C4-2B (cell line): ENCODE results near the gene DCUN1D5.

Source experiments
- CTCF ChIP-seq: fragments of 450-650 bp; conservative IDR thresholded peaks from 2 replicates; pipeline ENCODE4 v1.5.1; 2017; ENCODE audit warnings: mild to moderate bottlenecking
- ZFX ChIP-seq: fragments of 450-650 bp; IDR thresholded peaks from 2 replicates; pipeline ENCODE4 v1.6.1; 2017

GRCh38 chr11:103029401-103029800 lies 62.6 kb downstream of the DCUN1D5 start:
- TF ChIP-seq CTCF (no peak), ZFX (no peak)
